Stimulated activated CD4-positive, alpha-beta T cell treated with anti-CD3 and anti-CD28 coated beads, TNF-alpha, amount 100 ng/mL, for 1 hour (primary cell): ENCODE data around the gene TLN1.

Experiments
- DNase-seq, 3 donors: peaks; one replicate each; pipeline ENCODE4 v3.0.0-alpha.2; 2020; ENCODE audit warnings: low read depth in 3 of 3, low spot score in 1 of 3

Gene TLN1, protein sequence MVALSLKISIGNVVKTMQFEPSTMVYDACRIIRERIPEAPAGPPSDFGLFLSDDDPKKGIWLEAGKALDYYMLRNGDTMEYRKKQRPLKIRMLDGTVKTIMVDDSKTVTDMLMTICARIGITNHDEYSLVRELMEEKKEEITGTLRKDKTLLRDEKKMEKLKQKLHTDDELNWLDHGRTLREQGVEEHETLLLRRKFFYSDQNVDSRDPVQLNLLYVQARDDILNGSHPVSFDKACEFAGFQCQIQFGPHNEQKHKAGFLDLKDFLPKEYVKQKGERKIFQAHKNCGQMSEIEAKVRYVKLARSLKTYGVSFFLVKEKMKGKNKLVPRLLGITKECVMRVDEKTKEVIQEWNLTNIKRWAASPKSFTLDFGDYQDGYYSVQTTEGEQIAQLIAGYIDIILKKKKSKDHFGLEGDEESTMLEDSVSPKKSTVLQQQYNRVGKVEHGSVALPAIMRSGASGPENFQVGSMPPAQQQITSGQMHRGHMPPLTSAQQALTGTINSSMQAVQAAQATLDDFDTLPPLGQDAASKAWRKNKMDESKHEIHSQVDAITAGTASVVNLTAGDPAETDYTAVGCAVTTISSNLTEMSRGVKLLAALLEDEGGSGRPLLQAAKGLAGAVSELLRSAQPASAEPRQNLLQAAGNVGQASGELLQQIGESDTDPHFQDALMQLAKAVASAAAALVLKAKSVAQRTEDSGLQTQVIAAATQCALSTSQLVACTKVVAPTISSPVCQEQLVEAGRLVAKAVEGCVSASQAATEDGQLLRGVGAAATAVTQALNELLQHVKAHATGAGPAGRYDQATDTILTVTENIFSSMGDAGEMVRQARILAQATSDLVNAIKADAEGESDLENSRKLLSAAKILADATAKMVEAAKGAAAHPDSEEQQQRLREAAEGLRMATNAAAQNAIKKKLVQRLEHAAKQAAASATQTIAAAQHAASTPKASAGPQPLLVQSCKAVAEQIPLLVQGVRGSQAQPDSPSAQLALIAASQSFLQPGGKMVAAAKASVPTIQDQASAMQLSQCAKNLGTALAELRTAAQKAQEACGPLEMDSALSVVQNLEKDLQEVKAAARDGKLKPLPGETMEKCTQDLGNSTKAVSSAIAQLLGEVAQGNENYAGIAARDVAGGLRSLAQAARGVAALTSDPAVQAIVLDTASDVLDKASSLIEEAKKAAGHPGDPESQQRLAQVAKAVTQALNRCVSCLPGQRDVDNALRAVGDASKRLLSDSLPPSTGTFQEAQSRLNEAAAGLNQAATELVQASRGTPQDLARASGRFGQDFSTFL (N-terminal part only)

DNA sequence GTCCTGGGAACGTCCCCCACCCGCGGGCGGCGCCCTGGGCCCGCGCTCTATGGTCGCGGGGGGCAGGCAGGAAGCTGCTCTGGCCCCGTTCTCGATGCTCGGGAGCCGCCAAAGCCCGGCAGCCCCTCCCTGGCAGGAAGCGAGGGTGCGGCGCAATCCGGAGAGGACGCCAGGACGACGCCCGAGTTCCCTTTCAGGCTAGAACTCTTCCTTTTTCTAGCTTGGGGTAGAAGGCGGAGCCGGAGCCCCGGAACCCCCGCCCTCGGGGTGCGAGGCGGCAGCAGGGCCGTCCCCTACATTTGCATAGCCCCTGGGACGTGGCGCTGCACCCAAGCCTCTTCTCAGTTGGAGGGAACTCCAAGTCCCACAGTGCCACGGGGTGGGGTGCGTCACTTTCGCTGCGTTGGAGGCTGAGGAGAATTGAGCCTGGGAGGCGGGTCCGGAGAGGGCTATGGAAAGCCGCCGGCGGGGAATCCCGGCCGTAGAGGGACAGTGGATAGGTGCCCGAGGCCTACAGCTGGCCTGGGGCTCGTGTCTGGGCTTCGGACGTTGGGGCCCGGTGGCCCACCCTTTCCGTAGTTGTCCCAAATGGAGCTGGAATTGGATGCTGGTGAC is at the start of gene TLN1, which contains the start of gene CREB3:
TSS of gene TLN1 (minus strand) at position 11 of the 615 bp plus-strand sequence. CDS start 6,501 bp downstream, outside the sequence.
TSS of gene CREB3 (plus strand) at position 482 of the 615 bp plus-strand sequence. CDS start at position 589, 107 bp downstream.
- DNase-seq = peak; percentile 87 to 94 (median 93)

DNA sequence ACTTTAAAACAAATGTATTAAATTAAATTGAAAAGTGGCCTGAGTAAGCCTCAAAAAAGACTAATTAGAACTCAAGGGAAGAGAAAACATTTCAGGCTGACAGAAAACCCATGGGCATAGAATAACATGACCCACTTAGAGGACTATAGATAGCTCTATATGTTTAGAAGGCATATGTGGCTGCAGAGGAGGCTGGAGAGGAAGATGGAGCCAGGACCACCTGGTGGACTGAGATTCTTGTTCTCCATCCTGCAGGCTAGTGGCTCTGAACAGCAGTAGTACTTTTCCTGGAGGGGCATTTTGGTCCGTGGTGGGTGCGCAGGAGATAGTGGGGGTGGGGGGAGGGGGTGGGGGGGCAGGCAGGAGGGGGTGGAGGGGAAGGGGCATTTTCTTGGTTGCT is 49.1 kb upstream of the TLN1 start:
- no peak for DNase-seq

DNA sequence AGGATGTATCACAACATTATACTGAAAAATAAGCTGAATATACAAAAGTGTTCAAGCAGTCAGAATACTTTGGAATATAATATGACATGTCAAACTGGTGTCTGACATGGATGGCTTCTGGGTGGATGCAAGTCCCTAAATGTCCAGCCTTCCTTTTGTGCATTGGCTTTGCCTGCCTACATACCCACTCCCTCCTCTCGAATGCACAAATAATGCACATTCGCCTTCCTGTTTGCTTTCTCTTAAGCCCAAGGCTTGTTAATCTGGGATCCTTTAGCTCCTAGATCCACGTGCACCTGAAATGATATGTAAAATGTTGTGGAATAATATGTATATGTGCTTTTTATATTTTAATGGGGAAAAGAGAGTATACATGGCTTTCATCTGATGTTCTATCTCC is 46.5 kb upstream of the TLN1 start:
- DNase-seq = no peak

DNA sequence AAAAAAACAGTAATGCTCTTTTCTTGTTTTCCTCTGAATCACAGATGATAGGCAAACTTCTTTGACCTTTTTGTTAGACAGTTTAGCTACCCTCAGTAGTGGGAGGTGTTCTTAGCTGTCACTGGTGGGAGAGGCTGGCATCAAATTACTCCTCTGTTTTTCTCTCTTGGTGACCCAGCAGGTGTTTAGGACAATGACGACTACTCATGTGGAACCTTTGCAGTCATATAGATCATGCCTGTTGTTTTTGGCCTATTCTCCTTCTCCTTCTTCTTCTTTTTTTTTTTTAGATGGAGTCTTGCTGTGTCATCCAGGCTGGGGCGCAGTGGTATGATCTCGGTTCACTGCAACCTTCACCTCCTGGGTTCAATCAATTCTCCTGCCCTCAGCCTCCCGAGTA is 44.0 kb upstream of the TLN1 start:
- no peak for DNase-seq

DNA sequence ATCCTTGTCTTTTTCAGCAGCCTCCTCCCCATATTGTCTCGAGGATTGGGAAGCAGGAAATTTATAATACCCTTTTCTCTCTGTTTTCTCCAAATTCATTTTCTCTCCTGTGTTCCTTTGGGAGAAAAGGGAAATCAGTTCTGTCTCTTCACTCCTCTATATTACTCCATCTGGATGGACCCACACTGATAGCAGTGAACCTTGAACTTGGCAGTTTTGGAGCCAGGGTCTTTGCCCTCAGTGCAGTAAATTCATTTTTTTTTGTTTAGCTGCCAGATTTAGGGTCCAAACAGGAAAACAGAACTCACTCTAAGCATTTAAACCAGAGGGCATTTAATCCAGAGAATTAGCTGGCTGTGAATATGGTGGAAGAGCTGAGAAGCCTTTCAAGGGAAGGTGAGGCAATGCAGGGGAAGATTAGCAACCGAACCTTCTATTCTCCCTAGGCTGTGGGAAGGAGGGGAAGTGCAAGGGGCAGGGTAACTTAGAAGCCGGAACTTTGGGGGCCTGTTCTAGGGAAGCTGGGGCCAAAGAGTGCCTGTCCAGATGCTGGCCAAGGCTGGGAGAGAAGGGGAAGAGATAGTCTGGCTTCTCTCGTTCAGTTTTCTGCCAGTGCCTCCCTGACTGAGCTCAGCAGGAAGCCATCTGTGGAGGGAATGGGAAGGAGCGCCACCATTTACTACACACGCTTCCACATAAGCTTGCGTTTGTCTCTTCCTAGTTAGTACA is 43.1 kb upstream of the TLN1 start:
- DNase-seq = no peak

DNA sequence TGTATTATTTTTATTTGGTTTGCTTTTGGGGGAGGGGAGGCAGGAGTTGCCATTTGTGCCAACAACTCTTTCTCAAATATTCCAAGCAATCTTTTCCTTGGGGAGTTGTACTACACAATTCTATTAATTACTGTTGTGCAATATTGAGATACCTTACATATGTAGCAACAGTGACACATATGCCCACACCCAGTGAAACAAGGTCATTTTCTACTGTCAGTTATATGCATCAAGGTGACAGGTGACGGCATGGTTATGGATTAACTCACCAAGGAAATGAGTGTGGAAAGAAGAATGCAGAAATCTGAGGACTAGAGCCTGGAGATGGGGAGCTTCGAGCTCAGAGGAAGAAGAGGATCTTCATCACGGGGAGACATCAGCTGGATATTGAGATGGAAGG is 39.9 kb upstream of the TLN1 start:
- no peak for DNase-seq

DNA sequence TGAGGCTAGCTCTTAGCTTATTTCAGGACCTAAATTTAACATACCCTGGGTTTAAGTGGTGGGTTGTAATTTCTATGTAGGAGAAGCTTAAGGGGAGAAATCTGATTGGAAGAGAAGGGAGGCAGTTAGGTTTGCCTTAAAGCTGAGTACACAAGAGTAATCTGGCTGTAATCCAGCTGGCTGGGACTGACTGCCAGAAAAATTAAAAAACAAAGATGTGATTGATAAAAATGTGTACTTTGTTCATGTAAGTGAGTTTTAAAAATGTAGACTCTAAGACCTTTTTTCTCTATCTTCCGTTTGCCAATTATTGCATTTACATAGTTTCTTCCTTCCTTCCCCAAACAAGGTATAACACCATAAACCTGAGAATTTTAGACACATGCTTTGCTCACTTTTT is 39.5 kb upstream of the TLN1 start:
- DNase-seq = no peak

DNA sequence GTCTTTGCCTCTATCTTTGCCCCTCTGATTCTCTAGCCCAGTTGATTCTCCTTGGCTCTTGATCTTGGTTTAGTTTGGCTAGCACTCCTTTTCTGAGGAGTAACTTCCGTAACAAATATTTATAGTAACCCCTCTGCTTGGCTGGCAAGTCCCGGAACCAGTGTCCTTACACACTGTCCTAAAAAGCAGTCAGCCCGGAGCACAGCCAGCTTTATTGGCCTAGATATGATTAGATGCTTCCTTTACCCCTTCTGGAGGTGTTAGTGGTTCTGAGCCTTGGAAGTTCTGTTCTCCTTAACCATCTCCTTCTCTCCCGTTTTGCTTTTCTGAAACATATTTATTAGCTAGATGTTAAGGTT is 39.1 kb upstream of the TLN1 start:
- DNase-seq = no peak

DNA sequence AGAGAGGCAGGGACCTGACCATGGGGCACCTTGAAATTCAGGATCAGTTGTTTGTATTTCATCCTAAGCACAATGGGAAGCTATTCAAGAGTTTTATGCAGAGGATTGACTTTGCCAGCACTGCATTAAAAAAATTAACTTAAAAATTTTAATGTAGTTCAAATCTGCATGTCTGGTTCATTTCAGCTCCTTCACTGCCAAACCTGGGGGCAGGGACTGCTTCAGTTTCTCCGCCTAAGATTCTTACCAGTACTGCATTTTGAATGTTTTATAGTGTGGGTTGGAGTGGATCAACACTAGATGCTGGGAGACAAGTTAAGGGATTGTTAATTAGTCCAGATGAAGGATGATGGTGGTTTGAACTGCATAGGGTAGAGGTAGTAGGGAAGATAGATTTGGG is 37.8 kb upstream of the TLN1 start:
- no peak for DNase-seq

DNA sequence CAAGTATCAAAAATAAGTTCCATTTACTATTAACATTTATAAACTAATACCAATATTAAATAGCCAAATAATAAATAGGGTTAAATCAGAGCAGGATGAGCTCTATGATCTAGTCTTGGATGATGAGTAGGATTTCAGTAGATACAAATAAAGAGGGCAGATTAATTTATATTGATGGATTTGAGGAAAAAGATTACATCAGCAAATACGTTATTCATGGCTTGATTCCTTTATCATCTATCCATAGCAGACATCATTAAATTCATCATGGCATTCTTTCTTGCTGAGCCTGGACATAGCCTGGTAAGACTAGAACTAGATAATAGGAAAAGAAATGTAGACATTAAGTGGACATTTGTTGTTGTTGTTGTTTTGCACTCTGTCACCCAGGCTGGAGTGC is 35.5 kb upstream of the TLN1 start:
- DNase-seq = no peak

DNA sequence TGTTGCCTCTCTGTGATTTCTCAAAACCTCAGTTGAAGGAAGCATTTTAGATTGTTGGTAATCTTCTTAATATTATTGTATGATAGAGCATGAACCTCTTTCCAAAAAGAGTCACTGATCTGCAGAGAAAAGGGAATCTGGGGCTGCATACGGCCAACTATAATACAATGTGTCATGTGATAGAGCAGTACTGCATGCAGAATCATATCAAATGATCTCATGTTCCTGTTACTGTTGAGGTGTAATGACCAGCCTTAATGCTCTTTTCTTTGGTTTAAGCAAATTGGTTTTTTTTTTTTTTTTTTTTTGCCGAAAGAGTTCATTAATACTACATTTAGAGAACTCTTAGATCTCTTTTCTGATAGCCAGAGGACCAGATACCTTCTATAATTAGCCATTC is 35.0 kb upstream of the TLN1 start:
- DNase-seq = no peak

DNA sequence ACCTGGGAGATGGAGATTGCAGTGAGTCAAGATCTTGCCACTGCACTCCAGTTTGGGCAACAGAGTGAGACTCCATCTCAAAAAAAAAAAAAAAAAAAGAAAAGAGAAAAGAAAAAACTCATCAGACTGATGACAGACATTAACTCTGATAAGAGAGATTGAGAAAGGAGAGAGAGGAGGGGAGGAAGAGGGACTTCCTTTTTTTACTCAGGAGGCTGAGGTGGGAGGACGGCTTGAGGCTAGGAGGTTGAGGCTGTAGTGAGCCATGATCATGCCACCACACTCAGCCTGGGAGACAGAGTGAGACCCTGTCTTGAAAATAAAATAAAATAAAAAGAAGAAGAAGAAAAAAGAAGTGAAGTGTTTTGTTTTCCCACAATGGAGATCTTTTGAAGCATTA is 31.8 kb upstream of the TLN1 start:
- no peak for DNase-seq

DNA sequence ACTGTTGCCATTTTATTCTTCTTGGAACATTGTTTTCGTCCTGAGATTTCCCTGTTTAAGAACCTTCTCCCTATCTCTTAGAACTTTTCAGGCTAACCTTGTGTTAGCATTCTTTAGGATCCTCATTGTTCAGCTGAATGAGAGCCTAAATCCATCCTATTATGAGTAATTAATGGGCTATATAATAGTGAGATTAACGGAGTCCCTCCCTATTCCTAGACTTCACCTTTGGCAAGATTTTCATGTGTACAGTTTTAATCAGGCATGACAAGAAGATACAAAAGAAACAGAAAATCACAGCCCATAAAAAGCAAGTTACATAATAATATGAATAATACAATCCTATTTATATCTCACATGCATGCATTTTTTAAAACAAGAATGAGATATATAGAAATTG is 31.2 kb upstream of the TLN1 start:
- no peak for DNase-seq

DNA sequence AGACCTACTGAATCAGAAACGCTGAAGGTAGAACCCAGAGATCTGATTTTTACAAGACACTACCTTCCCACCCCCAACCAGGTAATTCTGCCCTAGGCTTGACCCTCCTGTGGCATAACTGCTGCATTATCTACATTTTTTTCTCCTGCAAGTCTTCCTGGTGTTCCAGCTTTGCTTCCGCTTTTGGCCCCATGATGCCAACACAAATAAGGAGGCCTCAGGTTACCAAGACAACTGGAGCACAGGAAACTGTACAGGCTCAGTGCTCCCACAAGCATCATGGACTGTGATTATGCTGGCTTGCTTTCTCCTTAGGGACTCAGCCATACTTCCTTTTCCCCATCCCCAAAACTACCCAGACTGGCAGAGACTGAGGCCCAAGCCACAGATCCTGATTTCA is 28.7 kb upstream of the TLN1 start:
- no peak for DNase-seq

DNA sequence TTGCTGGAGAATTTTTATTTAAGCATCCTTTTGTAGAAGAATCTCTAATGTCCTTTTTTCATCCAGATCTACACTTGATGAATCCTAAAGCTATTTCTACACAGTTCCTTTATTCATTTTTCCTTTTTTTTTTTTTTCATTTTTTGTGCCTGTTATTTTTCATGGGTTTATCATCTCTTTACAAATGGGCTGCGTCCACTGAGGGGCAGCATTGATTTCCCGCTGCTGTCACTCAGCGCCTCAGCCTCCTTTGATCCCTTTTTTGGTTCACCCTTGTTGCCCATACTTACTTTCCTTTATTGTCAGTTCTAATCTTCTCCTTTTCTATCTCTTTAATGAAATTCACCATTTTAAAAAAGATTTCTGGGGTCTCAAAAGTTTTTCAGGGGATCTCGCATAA is 27.8 kb upstream of the TLN1 start:
- DNase-seq = no peak

DNA sequence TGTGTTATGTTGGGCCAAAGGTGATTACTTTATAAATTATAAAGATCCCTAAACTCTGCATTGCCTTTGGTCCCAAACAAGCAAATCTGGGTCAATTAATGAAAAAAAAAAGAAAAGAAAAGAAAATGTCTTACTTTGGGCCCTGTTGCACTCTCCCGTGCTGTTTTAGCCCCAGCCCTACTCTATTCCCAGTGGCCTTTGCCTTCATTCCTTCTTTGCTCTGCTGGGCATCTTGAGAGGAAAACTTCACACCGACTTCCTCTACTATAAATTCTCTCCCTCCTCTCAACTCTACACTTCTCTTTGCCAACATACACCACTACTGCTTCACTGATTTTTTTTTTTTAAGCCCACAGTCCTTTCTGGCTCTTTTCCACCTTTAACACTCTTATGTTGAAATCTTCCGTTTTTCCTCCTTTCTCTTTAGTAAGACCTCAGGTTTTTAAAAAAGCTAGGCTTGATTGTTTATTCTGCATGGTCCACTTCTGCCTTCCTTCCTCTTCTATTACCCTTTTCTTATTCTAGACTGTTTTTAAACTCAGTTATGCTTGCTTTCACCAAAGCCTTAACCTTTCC is 26.6 kb upstream of the TLN1 start:
- DNase-seq = no peak

DNA sequence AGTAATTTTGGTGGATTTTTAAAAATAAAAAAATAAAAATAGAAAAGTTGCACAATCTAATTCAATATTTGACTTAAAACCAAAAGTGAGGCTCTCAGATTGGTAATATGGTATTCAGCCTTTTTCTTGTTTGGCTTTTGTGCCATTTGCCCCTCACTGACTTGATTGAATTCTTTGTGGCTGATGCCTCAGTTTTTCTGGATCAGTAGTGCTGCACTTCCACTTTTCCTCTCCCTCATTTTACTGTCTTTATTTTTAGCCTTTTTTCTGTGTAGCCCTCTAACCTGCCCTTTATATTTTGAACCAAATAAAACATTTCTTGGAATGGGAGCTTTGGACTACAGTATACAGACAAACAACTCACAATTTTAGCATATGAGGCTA is 25.9 kb upstream of the TLN1 start:
- DNase-seq = no peak

DNA sequence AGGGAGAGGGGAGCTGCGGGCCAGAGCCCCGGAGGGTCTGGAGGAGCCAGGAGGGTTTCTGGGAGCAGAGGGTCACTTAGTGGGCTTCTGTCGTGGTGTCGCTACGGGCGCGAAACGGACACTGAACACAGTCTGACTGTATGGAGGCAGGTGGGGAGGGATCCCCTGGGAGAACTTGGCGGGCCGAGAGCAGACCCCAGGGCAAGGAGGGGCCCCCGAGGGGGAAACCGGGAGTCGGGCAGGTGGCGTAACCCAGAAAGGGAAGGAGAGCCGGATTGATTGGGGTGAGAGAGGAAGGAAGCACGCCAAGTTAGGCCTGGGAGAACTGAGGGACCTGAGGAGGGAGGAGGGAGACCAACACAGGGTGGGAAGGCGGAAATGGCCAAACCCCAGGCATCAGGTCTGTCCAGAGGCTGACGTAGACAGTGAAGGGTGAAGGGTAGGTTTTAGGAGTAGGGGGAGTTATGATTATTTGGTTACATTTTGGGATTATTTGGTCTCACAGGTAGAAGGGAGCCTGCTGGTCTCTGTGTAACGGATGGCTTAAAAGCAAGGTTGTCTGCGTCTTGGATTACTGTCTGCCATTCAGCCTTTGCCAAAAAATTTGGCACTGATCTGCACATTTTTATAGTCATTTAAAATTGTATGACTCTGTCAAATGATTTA is 25.4 kb upstream of the TLN1 start:
- DNase-seq = no peak
